ENCODE data around the gene METTL8.
"Not testable (repeated sequence)": the region's sequence is repeated elsewhere in the genome, so short reads cannot be mapped to it uniquely, and the experiment has no call there.

METTL8 gene

DNA sequence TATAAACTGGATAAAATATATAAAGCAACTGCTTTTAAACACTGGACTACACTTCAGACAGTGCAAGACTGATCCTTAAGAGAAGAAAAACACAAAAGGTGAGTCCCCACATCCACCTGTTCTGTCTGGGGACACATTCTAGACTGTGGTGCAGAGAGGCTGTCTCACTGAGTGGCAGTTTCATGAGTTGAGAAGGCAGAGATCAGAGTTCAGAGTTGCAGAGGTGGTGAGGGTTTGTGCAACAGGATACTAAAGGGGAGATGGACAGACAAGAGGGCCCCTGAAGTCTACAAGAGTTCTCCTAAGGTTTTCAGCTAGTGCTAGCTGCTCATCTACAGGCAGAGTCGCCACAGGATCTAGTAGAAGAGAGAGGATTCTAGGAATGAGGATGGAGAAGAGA, 68.0 kb downstream of the METTL8 start:
- Mint-ChIP-seq H3K9me3 (peaks cover 22% of the 10 kb centered on the region), H3K27me3 (no peaks in the 10 kb centered on the region), H3K4me3 (no peak overlapping the region), H3K36me3 (ENCODE audit: low read depth) (peaks cover 15% of the 10 kb centered on the region), H3K4me1 (ENCODE audit: low read depth) (no peaks in the 10 kb centered on the region), H3K27ac (no peak overlapping the region)
- intact Hi-C loops (cut with micrococcal nuclease): no loop called here

- Mint-ChIP-seq H3K9me3 (peaks cover 22% of the 10 kb centered on the region), H3K36me3 (ENCODE audit: low read depth) (peaks cover 15% of the 10 kb centered on the region), H3K4me3 (no peak overlapping the region), H3K4me1 (ENCODE audit: low read depth) (no peaks in the 10 kb centered on the region), H3K27me3 (no peaks in the 10 kb centered on the region), H3K27ac (no peak overlapping the region)
- intact Hi-C loops (cut with micrococcal nuclease): no loop called here
Measured at GRCh38 chr2:171365232-171365631, 68.6 kb downstream of the METTL8 start.

DNA sequence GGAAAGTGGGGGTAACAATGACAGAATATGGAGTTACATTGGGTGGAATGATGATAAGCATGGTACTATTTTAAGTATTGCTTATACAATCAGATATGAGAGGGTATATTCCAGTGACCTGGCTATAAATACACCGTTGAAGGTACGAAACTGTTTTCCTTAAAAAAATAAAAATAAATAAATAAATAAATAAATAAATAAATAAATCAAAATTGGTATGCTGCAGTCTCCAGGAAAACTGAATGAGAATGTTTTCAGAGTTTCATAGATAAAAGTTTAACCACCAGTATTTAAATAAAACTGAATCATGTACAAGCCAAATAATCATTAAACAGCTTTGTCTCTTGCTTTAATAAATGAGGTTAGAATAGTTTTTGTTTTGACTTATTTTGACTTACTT, 71.4 kb downstream of the METTL8 start:
- no peaks in the 10 kb centered on the region for H3K4me1 Mint-ChIP-seq (ENCODE audit: low read depth)
- H3K9me3 Mint-ChIP-seq: peaks cover 32% of the 10 kb centered on the region
- H3K27ac Mint-ChIP-seq: no peak overlapping the region
- intact Hi-C loops (cut with micrococcal nuclease): no loop called here
- H3K4me3 Mint-ChIP-seq: no peak overlapping the region
- H3K27me3 Mint-ChIP-seq: no peaks in the 10 kb centered on the region
- H3K36me3 Mint-ChIP-seq (ENCODE audit: low read depth): peaks cover 35% of the 10 kb centered on the region

- intact Hi-C loops (cut with micrococcal nuclease): no loop called here
- Mint-ChIP-seq H3K4me1 (ENCODE audit: low read depth) (no peaks in the 10 kb centered on the region), H3K9me3 (peaks cover 32% of the 10 kb centered on the region), H3K4me3 (no peak overlapping the region), H3K27me3 (no peaks in the 10 kb centered on the region), H3K36me3 (ENCODE audit: low read depth) (peaks cover 30% of the 10 kb centered on the region), H3K27ac (no peak overlapping the region)
Measured at GRCh38 chr2:171360905-171361304, 72.9 kb downstream of the METTL8 start.

DNA sequence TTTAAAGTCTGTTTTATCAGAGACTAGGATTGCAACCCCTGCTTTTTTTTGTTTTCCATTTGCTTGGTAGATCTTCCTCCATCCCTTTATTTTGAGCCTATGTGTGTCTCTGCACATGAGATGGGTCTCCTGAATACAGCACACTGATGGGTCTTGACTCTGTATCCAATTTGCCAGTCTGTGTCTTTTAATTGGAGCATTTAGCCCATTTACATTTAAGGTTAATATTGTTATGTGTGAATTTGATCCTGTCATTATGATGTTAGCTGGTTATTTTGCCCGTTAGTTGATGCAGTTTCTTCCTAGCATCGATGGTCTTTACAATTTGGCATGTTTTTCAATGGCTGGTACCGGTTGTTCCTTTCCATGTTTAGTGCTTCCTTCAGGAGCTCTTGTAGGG, 80.0 kb downstream of the METTL8 start:
- H3K27me3 Mint-ChIP-seq; H3K4me1 Mint-ChIP-seq (ENCODE audit: low read depth); H3K4me3 Mint-ChIP-seq; intact Hi-C loops (cut with micrococcal nuclease); H3K27ac Mint-ChIP-seq: not testable (repeated sequence)
- Mint-ChIP-seq H3K36me3 (ENCODE audit: low read depth) (peaks cover 36% of the 10 kb centered on the region), H3K9me3 (peaks cover 66% of the 10 kb centered on the region)

DNA sequence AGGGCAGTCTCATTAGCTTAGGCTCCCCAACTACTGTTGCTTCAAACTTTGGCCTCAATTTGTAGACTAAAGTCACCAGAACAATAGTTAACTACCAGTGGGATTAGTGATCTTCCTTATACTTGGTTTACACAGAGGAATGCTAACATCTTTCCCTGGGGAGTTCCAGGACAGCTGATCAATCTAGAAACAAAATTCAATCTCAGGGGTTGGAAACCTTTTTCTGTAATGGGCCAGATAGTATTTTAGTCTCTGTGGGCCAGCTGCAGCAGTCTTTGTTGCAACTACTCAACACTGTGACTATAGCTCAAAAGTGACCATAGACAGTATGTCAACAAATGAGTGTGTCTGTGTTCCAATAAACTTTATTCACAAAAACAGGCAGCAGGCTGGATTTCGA, 85.7 kb downstream of the METTL8 start:
- no peaks in the 10 kb centered on the region for H3K27me3 Mint-ChIP-seq
- intact Hi-C loops (cut with micrococcal nuclease): no loop called here
- peaks cover 19% of the 10 kb centered on the region for H3K9me3 Mint-ChIP-seq
- no peak overlapping the region for H3K27ac Mint-ChIP-seq
- no peaks in the 10 kb centered on the region for H3K36me3 Mint-ChIP-seq (ENCODE audit: low read depth)
- H3K4me1 Mint-ChIP-seq (ENCODE audit: low read depth): no peaks in the 10 kb centered on the region
- H3K4me3 Mint-ChIP-seq: no peak overlapping the region

- intact Hi-C loops (cut with micrococcal nuclease): no loop called here
- H3K36me3 Mint-ChIP-seq (ENCODE audit: low read depth): no peaks in the 10 kb centered on the region
- H3K27ac Mint-ChIP-seq: no peak overlapping the region
- no peaks in the 10 kb centered on the region for H3K4me1 Mint-ChIP-seq (ENCODE audit: low read depth)
- H3K9me3 Mint-ChIP-seq: peaks cover 15% of the 10 kb centered on the region
- H3K27me3 Mint-ChIP-seq: no peaks in the 10 kb centered on the region
- no peak overlapping the region for H3K4me3 Mint-ChIP-seq
Measured at GRCh38 chr2:171347591-171348032, 86.2 kb downstream of the METTL8 start.

DNA sequence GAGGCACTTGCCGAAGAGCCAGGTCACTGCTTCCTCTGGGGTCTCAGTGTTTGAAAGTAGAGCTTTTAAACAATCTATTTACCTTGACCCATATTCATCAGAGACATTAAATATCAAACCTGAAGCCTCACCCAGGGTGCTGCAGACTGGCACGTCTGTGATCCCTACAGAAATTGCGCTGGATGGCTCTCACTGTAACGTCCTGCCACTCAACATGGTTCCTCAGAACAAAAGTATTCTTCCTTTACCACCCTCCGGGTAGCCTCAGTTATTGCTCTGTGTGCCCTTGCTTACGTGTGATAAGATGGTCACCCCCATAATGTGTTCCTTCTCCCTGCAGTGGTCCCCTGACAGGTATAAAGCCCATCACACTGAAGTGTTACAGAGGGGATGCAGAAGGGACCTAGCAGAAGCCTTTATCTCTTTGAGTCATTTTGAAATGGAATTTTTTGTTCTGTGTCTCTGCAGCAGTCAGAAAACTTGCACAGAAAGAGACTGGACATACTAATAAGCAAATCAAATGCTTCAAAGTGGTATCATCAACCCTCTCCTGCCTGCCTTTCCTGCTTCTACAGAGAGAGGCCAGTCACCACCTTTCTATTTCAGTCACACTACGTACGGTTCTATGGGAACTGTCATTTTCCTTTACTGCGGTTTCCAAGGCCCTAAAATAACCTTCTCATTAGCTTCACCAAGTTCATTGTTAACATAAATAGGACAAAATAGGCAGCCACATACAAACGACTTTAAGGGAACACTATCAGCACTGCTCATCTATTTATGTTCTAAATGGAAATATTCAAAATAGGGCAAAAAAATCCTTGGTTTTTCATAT, 86.8 kb downstream of the METTL8 start:
- Mint-ChIP-seq H3K9me3 (peaks cover 12% of the 10 kb centered on the region), H3K4me1 (ENCODE audit: low read depth) (no peaks in the 10 kb centered on the region), H3K27me3 (no peaks in the 10 kb centered on the region), H3K27ac (no peak overlapping the region), H3K4me3 (no peak overlapping the region), H3K36me3 (ENCODE audit: low read depth) (no peaks in the 10 kb centered on the region)
- intact Hi-C loops (cut with micrococcal nuclease): no loop called here

GRCh38 chr2:171345971-171346722, 87.6 kb downstream of the METTL8 start:
- Mint-ChIP-seq H3K27me3 (no peaks in the 10 kb centered on the region), H3K9me3 (peaks cover 4% of the 10 kb centered on the region), H3K36me3 (ENCODE audit: low read depth) (no peaks in the 10 kb centered on the region), H3K27ac (no peak overlapping the region), H3K4me3 (no peak overlapping the region), H3K4me1 (ENCODE audit: low read depth) (no peaks in the 10 kb centered on the region)
- intact Hi-C loops (cut with micrococcal nuclease): no loop called here

GRCh38 chr2:171344182-171344581, 89.6 kb downstream of the METTL8 start:
- H3K9me3 Mint-ChIP-seq: no peaks in the 10 kb centered on the region
- H3K27me3 Mint-ChIP-seq: no peaks in the 10 kb centered on the region
- no peak overlapping the region for H3K4me3 Mint-ChIP-seq
- intact Hi-C loops (cut with micrococcal nuclease): no loop called here
- no peaks in the 10 kb centered on the region for H3K4me1 Mint-ChIP-seq (ENCODE audit: low read depth)
- no peaks in the 10 kb centered on the region for H3K36me3 Mint-ChIP-seq (ENCODE audit: low read depth)
- no peak overlapping the region for H3K27ac Mint-ChIP-seq

GRCh38 chr2:171342067-171342413, 91.8 kb downstream of the METTL8 start:
- intact Hi-C loops (cut with micrococcal nuclease): no loop called here
- peaks cover under 1% of the 10 kb centered on the region for H3K4me1 Mint-ChIP-seq (ENCODE audit: low read depth)
- H3K9me3 Mint-ChIP-seq: no peaks in the 10 kb centered on the region
- H3K4me3 Mint-ChIP-seq: no peak overlapping the region
- H3K36me3 Mint-ChIP-seq (ENCODE audit: low read depth): no peaks in the 10 kb centered on the region
- H3K27ac Mint-ChIP-seq: no peak overlapping the region
- H3K27me3 Mint-ChIP-seq: no peaks in the 10 kb centered on the region

DNA sequence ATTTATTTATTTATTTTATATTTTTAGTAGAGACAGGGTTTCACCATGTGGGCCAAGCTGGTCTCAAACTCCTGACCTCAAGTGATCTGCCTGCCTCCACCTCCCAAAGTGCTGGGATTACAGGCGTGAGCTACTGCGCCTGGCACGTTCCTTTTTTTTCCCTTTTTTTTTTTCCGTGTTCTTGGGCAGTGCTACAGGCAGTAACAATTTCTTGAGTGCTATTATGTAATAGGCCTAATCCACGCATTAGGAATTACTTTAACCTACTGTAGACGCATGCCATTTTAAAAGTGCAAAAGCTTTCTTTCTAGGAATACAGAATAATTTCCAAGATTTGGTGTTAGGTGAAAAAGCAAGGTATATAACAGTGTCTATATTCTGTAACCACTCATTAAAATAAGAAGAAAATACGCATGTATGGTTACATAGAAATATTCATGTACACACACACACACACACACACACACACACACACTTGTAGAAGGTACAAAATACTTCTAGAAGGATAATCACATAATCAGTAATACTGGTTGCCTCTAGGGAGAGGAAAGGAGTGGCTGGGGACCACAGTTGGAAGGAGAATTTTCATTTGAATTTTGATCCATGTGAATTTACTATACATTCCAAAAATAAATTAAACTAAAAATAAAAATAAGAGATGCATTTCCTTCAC, 92.3 kb downstream of the METTL8 start:
- intact Hi-C loops (cut with micrococcal nuclease): no loop called here
- Mint-ChIP-seq H3K4me3 (no peak overlapping the region), H3K4me1 (ENCODE audit: low read depth) (peaks cover 5% of the 10 kb centered on the region), H3K27ac (no peak overlapping the region), H3K27me3 (no peaks in the 10 kb centered on the region), H3K9me3 (no peaks in the 10 kb centered on the region), H3K36me3 (ENCODE audit: low read depth) (no peaks in the 10 kb centered on the region)

GRCh38 chr2:171334946-171335345, 98.8 kb downstream of the METTL8 start:
- no peak overlapping the region for H3K27ac Mint-ChIP-seq
- H3K9me3 Mint-ChIP-seq: no peaks in the 10 kb centered on the region

GRCh38 chr2:171334171-171334570, 99.6 kb downstream of the METTL8 start:
- Mint-ChIP-seq H3K9me3 (no peaks in the 10 kb centered on the region), H3K27ac (no peak overlapping the region), H3K4me3 (no peak overlapping the region), H3K4me1 (ENCODE audit: low read depth) (peaks cover 18% of the 10 kb centered on the region), H3K27me3 (no peaks in the 10 kb centered on the region), H3K36me3 (ENCODE audit: low read depth) (no peaks in the 10 kb centered on the region)
- intact Hi-C loops (cut with micrococcal nuclease): no loop called here

More at GRCh38 chr2:171334946-171335345, 98.8 kb downstream of the METTL8 start:
- no peak overlapping the region for H3K4me3 Mint-ChIP-seq
- H3K36me3 Mint-ChIP-seq (ENCODE audit: low read depth): no peaks in the 10 kb centered on the region
- intact Hi-C loops (cut with micrococcal nuclease): no loop called here
- H3K27me3 Mint-ChIP-seq: no peaks in the 10 kb centered on the region
- H3K4me1 Mint-ChIP-seq (ENCODE audit: low read depth): peaks cover 18% of the 10 kb centered on the region
